HepG2 (cell line): ENCODE measurements around the gene DUS2. TPM values are rescaled to one million over a fixed set of nuclear protein-coding genes. Genes with fewer than 3 reads are reported as not detected.

Experiments
- ATAC-seq: fragments of 200-7000 bp; cut with Tn5 transposase; 3 replicates; pipeline ENCODE4 v1.9.1; 2020; ENCODE audit warnings: mild to moderate bottlenecking, moderate library complexity
- BruUV-seq: library from RNA; stranded (reverse); fragments of 400-500 nt; replicated peaks from 2 replicates; lab custom pipeline; 2021; lab: Mats Ljungman, UMichigan
- CTCF ChIA-PET: fragments of 300-600 bp; formaldehyde crosslinking; extraction: SDS; loops from one replicate; lab custom pipeline; 2021; ENCODE audit warnings: low total read pairs, inconsistent platforms, low intra/inter-chr PET ratio; lab: Yijun Ruan, JAX
- POLR2A ChIA-PET: fragments of 350-600 bp; sonication (Branson Sonifier 250); formaldehyde crosslinking; loops from one replicate; lab custom pipeline; 2020; ENCODE audit warnings: antibody characterized with exemption, inconsistent platforms; lab: Yijun Ruan, JAX
- DNase-seq: peaks from one replicate; pipeline ENCODE4 v3.0.0-alpha.2; 2015; ENCODE audit warnings: low spot score
- FAIRE-seq: peaks from 3 replicates; lab custom pipeline; 2011; peaks lifted over from hg19 to GRCh38; lab: Jason Lieb, UNC
- H2AFZ ChIP-seq: one replicate; pipeline ENCODE4 v1.6.1; 2011; ENCODE audit warnings: low read length, inconsistent platforms
- H3K27ac ChIP-seq: fragments of 300-600 bp; 3 replicates; pipeline ENCODE4 v1.8.0; 2011; ENCODE audit warnings: mixed run types, mild to moderate bottlenecking, mixed read lengths, low read length, inconsistent platforms; ENCODE audit not compliant: insufficient read depth; ENCODE audit errors: extremely low read length
- H3K27me3 ChIP-seq, 2 experiments: fragments of 200-600 bp in 1 of 2; 2 replicates in 1 of 2; 3 replicates in 1 of 2; pipeline versions ENCODE4 v1.6.0 to v1.8.0; 2011; ENCODE audit warnings: low read length in 2 of 2, mild to moderate bottlenecking in 2 of 2, moderate library complexity in 2 of 2, inconsistent platforms in 1 of 2; ENCODE audit not compliant: insufficient read depth in 2 of 2, control insufficient read depth in 1 of 2
- H3K36me3 ChIP-seq, 2 experiments: fragments of 200-600 bp in 1 of 2; replicated peaks in 1 of 2; 2 replicates in 1 of 2; 3 replicates in 1 of 2; pipeline versions ENCODE4 v1.5.1 to v1.8.0; 2011; ENCODE audit warnings: low read length in 2 of 2, inconsistent platforms in 1 of 2; ENCODE audit not compliant: insufficient read depth in 2 of 2, control insufficient read depth in 1 of 2
- H3K4me1 ChIP-seq: 2 replicates; pipeline ENCODE4 v1.5.1; 2012; ENCODE audit warnings: low read length, inconsistent platforms; ENCODE audit not compliant: insufficient read depth
- H3K4me2 ChIP-seq: 2 replicates; pipeline ENCODE4 v1.6.0; 2011; ENCODE audit warnings: low read depth, low read length, inconsistent platforms
- H3K4me3 ChIP-seq, 3 experiments: fragments of 200-600 bp in 1 of 3; sonication (generic), shearing (Covaris generic) in 1 of 3; replicated peaks in 1 of 3; 2 replicates each; pipeline ENCODE4 v1.5.1; 2011 to 2016; ENCODE audit warnings: low read length in 3 of 3, inconsistent platforms in 2 of 3, low read depth in 2 of 3, mild to moderate bottlenecking in 2 of 3, control low read depth in 1 of 3, mixed read lengths in 1 of 3; ENCODE audit not compliant: insufficient read depth in 1 of 3
- H3K79me2 ChIP-seq: one replicate; pipeline ENCODE4 v1.6.1; 2011; ENCODE audit warnings: low read length, inconsistent platforms; ENCODE audit not compliant: insufficient read depth
- H3K9ac ChIP-seq: 2 replicates; pipeline ENCODE4 v1.6.0; 2011; ENCODE audit warnings: mild to moderate bottlenecking, low read depth, low read length, inconsistent platforms; ENCODE audit not compliant: insufficient read depth
- H3K9me3 ChIP-seq: 2 replicates; pipeline ENCODE4 v1.5.1; 2012; ENCODE audit warnings: mild to moderate bottlenecking, low read length
- H4K20me1 ChIP-seq: 2 replicates; pipeline ENCODE4 v1.6.0; 2011; ENCODE audit warnings: inconsistent platforms, mild to moderate bottlenecking, low read length, moderate library complexity; ENCODE audit not compliant: insufficient read depth
- FOXO4 ChIP-seq: sonication (generic); formaldehyde crosslinking; conservative IDR thresholded peaks from 2 replicates; pipeline ENCODE4 v1.8.1; 2023; ENCODE audit warnings: missing genetic modification reagents
- GATAD1 ChIP-seq: IDR thresholded peaks from 2 replicates; pipeline ENCODE4 v1.6.1; 2016; ENCODE audit warnings: missing genetic modification reagents, missing compliant biosample characterization
- JUN ChIP-seq: sonication (generic); formaldehyde crosslinking; IDR thresholded peaks from 2 replicates; pipeline ENCODE4 v1.4.0; 2020; ENCODE audit warnings: mild to moderate bottlenecking, missing genetic modification reagents
- MAF1 ChIP-seq: sonication (generic); formaldehyde crosslinking; IDR thresholded peaks from 2 replicates; pipeline ENCODE4 v1.5.0; 2020; ENCODE audit warnings: missing genetic modification reagents, borderline replicate concordance
- MBNL3 ChIP-seq: fragments of 250-450 bp; sonication (Bioruptor Pico); conservative IDR thresholded peaks from 2 replicates; pipeline ENCODE4 v1.8.0; 2022; ENCODE audit warnings: mild to moderate bottlenecking, inconsistent platforms
- MIER3 ChIP-seq: IDR thresholded peaks from 2 replicates; pipeline ENCODE4 v1.6.1; 2016; ENCODE audit warnings: missing compliant biosample characterization, borderline replicate concordance
- NCOA1 ChIP-seq: sonication (generic); formaldehyde crosslinking; IDR thresholded peaks from 2 replicates; pipeline ENCODE4 v1.9.0; 2021; ENCODE audit warnings: missing genetic modification reagents
- NFRKB ChIP-seq: fragments of 450-650 bp; IDR thresholded peaks from 2 replicates; pipeline ENCODE4 v1.6.1; 2017
- PTBP1 ChIP-seq: fragments of 200-400 bp; formaldehyde crosslinking; IDR thresholded peaks from 2 replicates; pipeline ENCODE4 v1.6.1; 2018; ENCODE audit warnings: low read length, low read depth; ENCODE audit not compliant: poor library complexity, severe bottlenecking
- STAT5B ChIP-seq: sonication (generic); formaldehyde crosslinking; IDR thresholded peaks from 2 replicates; pipeline ENCODE4 v1.4.0; 2020; ENCODE audit warnings: missing genetic modification reagents
- ZBTB20 ChIP-seq: sonication (generic); formaldehyde crosslinking; IDR thresholded peaks from 2 replicates; pipeline ENCODE4 v1.8.1; 2023; ENCODE audit warnings: missing genetic modification reagents, low read depth, mild to moderate bottlenecking, borderline replicate concordance
- ZNF441 ChIP-seq: sonication (generic); formaldehyde crosslinking; IDR thresholded peaks from 2 replicates; pipeline ENCODE4 v1.7.0; 2021; ENCODE audit warnings: missing genetic modification reagents, borderline replicate concordance
- ZNF672 ChIP-seq: sonication (generic); formaldehyde crosslinking; IDR thresholded peaks from 2 replicates; pipeline ENCODE4 v1.8.1; 2022; ENCODE audit warnings: missing genetic modification reagents
- whole genome bisulfite sequencing: methylation state at CpG from one replicate; pipeline ENCODE4 v1.1.6; 2017; ENCODE audit warnings: low lambda C conversion rate; 5-methylcytosine and 5-hydroxymethylcytosine counted together
- in situ Hi-C: cut with HindIII; loops from 2 replicates; pipeline ENCODE4 v1.10.0; 2017; ENCODE audit warnings: low pct_unique_long_range_greater_than_20kb; ENCODE audit not compliant: extremely low pct_ligation_motif_present
- intact Hi-C: fragments of 100-400 bp; cut with micrococcal nuclease; formaldehyde crosslinking; loops from one replicate; pipeline ENCODE4 v1.10.0; 2022; ENCODE audit not compliant: unreplicated experiment
- polyA plus RNA-seq, 8 experiments: library from polyadenylated mRNA; depleted of rRNA in 3 of 8; stranded (reverse) in 7 of 8; unstranded in 1 of 8; fragments of >200 nt; fragmentation: Illumina TruSeq in 4 of 8; extraction: Trizol in 4 of 8; gene quantifications; 2 replicates each; pipeline versions ENCODE4 v1.2.1 to v1.2.3, GENCODE V29; 2011 to 2016; ENCODE audit warnings: low read depth in 4 of 8, missing spikeins in 1 of 8, mixed read lengths in 1 of 8; ENCODE audit not compliant: insufficient read depth in 1 of 8
- total RNA-seq, 5 experiments: library from RNA; depleted of rRNA; stranded (reverse); fragments of >200 nt; fragmentation: Illumina TruSeq; extraction: Trizol; gene quantifications; 2 replicates each; pipeline ENCODE4 v1.2.3, GENCODE V29; 2016; ENCODE audit warnings: low read depth in 1 of 5
- TF ChIP-seq, protein P1 (sequence below): sonication (generic); formaldehyde crosslinking; IDR thresholded peaks from 2 replicates; pipeline ENCODE4 v1.4.0; 2020; ENCODE audit warnings: missing genetic modification reagents; ENCODE audit errors: not compliant biosample characterization
- TF ChIP-seq, protein P2 (sequence below): sonication (generic); formaldehyde crosslinking; IDR thresholded peaks from 2 replicates; pipeline ENCODE4 v1.8.0; 2022; ENCODE audit warnings: mild to moderate bottlenecking, missing genetic modification reagents, moderate library complexity
- TF ChIP-seq, protein P3 (sequence below): sonication (generic); formaldehyde crosslinking; conservative IDR thresholded peaks from 2 replicates; pipeline ENCODE4 v1.4.0; 2020; ENCODE audit warnings: missing genetic modification reagents
- TF ChIP-seq, protein P4 (sequence below): sonication (generic); formaldehyde crosslinking; IDR thresholded peaks from 2 replicates; pipeline ENCODE4 v1.5.0; 2020; ENCODE audit warnings: mild to moderate bottlenecking, missing genetic modification reagents, borderline replicate concordance

The DUS2 gene
- total and polyA plus RNA-seq, 2 of the 13 experiments (the other 11 are each of a cell fraction or from before 2014, with no cell fraction given), result 17.8 to 25.1 TPM

DNA sequence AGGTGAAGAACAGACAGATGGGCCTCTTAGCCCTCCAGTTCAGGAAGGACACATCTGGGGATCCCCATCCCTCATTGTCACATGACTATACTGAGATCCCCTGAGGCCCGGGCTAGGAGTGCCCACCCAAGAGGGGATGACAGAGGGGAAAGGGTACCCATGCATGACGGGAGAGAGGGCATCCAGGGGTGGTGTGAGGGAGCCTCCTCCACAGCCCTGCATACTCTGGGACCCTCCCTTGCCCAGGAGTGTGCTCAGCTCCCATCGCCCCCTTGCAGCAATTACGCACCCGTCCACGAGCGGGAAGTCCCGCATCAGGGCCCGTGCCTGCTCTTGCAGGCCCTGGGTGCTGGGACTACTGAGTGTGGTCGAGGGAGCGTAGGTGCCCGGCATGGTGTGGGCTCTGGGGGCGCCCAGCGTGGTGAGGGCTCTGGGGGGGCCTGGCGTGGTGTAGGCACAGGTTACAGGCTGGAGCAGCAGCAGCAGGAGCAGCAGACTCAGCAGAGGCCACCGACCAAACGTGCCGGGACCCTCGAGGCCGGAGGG lies 30.4 kb upstream of the DUS2 start:
- H3K4me1 ChIP-seq, result peaks cover 37% of the 10 kb centered on the region
- DNase-seq (no peak), FAIRE-seq (no peak), ATAC-seq (no peak)
- CTCF ChIA-PET, result interaction anchor here (1.2 to 3.0 kb wide), 5 partner anchors 31 to 237 kb away, joined by 3 to 46 read pairs (median 3); partner anchors contain the start of genes DDX28 and DUS2
- H4K20me1 ChIP-seq, result no peaks in the 10 kb centered on the region
- H3K9ac ChIP-seq, result no peak overlapping the region
- POLR2A ChIA-PET, result interaction anchor here (1.5 kb wide), 1 partner anchor 48 kb away, joined by 3 read pairs; no protein-coding TSS in a partner anchor
- no TSS peak for BruUV-seq
- H3K4me2 ChIP-seq, result peak overlapping the region; percentile 95
- WGBS, result 17% methylated on average over 1 of the region's 20 CpGs
- peaks cover 2 to 22% of the 10 kb centered on the region in 2 experiments for H3K27me3 ChIP-seq
- H3K4me3 ChIP-seq, result peak overlapping the region in 1 of 3 experiments; percentile 74; a peak in 1 of 6 replicates
- intact Hi-C loops, result loop anchor here (1.0 to 2.0 kb wide), 2 partner anchors 48 to 236 kb away; no protein-coding TSS in a partner anchor
- in situ Hi-C loops, result loop anchor here (5.0 kb wide), 1 partner anchor 50 kb away; no protein-coding TSS in a partner anchor
- H3K36me3 ChIP-seq, result no peaks in the 10 kb centered on the region
- no peak overlapping the region for H3K27ac ChIP-seq
- H2AFZ ChIP-seq, result no peak overlapping the region
- no peaks in the 10 kb centered on the region for H3K9me3 ChIP-seq
- H3K79me2 ChIP-seq, result no peaks in the 10 kb centered on the region
- TF ChIP-seq ZNF441 (CRISPR knock-in tag) (no peak), MAF1 (CRISPR knock-in tag) (no peak), PTBP1 (no peak), ZNF672 (CRISPR knock-in tag) (0 out of 2 replicates have a peak, but pooled peaks have one; percentile 24), MIER3 (no peak), ZBTB20 (CRISPR knock-in tag) (no peak), JUN (CRISPR knock-in tag) (no peak), NCOA1 (CRISPR knock-in tag) (peak; percentile 36; the same call in 1 of the 2 replicates), MBNL3 (no peak), FOXO4 (CRISPR knock-in tag) (0 out of 2 replicates have a peak, but pooled peaks have one; percentile 6), STAT5B (CRISPR knock-in tag) (no peak), GATAD1 (CRISPR knock-in tag) (no peak), NFRKB (no peak)
- TF ChIP-seq, protein P1, sequence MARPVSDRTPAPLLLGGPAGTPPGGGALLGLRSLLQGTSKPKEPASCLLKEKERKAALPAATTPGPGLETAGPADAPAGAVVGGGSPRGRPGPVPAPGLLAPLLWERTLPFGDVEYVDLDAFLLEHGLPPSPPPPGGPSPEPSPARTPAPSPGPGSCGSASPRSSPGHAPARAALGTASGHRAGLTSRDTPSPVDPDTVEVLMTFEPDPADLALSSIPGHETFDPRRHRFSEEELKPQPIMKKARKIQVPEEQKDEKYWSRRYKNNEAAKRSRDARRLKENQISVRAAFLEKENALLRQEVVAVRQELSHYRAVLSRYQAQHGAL, result no peak
- TF ChIP-seq, protein P2, sequence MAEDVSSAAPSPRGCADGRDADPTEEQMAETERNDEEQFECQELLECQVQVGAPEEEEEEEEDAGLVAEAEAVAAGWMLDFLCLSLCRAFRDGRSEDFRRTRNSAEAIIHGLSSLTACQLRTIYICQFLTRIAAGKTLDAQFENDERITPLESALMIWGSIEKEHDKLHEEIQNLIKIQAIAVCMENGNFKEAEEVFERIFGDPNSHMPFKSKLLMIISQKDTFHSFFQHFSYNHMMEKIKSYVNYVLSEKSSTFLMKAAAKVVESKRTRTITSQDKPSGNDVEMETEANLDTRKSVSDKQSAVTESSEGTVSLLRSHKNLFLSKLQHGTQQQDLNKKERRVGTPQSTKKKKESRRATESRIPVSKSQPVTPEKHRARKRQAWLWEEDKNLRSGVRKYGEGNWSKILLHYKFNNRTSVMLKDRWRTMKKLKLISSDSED (CRISPR knock-in tag), result peak; percentile 64; the same call in 1 of the 2 replicates
- TF ChIP-seq, protein P3, sequence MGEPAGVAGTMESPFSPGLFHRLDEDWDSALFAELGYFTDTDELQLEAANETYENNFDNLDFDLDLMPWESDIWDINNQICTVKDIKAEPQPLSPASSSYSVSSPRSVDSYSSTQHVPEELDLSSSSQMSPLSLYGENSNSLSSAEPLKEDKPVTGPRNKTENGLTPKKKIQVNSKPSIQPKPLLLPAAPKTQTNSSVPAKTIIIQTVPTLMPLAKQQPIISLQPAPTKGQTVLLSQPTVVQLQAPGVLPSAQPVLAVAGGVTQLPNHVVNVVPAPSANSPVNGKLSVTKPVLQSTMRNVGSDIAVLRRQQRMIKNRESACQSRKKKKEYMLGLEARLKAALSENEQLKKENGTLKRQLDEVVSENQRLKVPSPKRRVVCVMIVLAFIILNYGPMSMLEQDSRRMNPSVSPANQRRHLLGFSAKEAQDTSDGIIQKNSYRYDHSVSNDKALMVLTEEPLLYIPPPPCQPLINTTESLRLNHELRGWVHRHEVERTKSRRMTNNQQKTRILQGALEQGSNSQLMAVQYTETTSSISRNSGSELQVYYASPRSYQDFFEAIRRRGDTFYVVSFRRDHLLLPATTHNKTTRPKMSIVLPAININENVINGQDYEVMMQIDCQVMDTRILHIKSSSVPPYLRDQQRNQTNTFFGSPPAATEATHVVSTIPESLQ (CRISPR knock-in tag), result no peak
- TF ChIP-seq, protein P4, sequence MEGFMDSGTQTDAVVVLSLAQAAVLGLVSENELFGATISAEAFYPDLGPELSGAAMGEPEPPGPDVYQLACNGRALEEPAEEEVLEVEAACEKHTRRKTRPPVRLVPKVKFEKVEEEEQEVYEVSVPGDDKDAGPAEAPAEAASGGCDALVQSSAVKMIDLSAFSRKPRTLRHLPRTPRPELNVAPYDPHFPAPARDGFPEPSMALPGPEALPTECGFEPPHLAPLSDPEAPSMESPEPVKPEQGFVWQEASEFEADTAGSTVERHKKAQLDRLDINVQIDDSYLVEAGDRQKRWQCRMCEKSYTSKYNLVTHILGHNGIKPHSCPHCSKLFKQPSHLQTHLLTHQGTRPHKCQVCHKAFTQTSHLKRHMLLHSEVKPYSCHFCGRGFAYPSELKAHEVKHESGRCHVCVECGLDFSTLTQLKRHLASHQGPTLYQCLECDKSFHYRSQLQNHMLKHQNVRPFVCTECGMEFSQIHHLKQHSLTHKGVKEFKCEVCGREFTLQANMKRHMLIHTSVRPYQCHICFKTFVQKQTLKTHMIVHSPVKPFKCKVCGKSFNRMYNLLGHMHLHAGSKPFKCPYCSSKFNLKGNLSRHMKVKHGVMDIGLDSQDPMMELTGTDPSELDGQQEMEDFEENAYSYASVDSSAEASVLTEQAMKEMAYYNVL, result no peak
